CD4-positive, alpha-beta T cell treated with Interleukin-4 for 4 hours (primary cell): Measurements from ENCODE around the gene RDH5.

ENCODE experiments used
- DNase-seq: peaks from one replicate; pipeline ENCODE4 v3.0.0-alpha.2; 2020

The RDH5 gene

GRCh38 chr12:55720071-55720564, at the start of gene RDH5:
TSS of gene RDH5 (plus strand) at chr12:55720393. CDS start at chr12:55721185, 792 bp downstream.
- no peak for DNase-seq

DNA sequence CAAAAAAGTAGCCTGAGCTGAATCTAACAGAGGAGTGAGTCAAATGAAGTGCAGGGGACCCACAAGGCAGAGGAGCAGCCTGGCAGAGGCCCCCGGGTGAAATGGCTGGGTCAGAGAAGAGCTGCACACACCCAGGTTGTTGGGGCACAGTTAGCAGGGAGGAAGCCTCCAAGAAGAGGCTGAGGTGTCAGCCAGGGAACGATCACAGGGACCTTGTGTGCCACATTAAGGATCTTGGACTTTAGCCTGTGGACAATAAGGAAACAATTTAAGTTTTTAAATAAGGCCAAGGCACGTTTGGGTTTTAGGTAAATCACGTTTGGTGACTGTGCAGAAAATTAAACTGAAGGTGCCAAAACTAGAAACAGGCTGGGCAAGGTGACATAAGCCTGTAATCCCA, 48.4 kb upstream of the RDH5 start:
- DNase-seq, result no peak

GRCh38 chr12:55673638-55674037, 46.6 kb upstream of the RDH5 start:
- no peak for DNase-seq

DNA sequence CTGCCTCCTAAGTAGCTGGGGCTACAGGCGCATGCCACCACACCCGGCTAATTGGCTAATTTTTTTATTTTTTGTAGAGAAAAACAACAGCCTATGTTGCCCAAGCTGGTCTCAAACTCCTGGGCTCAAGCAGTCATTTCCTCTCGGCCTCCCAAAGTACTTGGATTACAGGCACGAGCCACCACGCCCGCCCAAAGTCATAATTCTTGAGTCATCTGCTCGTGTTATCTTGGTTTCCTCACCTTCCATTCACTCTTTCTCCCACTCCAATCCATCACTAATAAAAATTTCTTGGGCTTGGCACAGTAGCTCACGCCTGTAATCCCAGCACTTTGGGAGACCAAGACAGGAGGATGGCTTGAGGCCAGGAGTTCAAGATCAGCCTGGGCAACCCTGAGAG, 44.5 kb upstream of the RDH5 start:
- no peak for DNase-seq

DNA sequence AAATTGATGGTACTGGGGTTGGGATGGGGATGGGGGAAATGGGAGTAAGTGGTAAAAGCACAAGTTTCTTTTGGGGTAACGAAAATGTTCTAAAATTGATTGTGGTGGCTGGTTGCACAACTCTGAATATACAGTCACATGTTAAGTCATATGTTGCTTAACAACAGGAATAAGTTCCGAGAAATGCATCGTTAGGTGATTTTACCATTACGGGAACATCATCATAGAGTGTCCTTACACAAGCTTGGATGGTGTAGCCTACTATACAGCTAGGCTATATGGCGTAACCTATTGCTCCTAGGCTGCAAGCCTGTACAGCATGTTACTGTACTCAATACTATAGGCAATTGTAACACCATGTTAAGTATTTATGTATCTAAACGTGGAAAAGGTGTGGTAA, 43.5 kb upstream of the RDH5 start:
- DNase-seq, result no peak

DNA sequence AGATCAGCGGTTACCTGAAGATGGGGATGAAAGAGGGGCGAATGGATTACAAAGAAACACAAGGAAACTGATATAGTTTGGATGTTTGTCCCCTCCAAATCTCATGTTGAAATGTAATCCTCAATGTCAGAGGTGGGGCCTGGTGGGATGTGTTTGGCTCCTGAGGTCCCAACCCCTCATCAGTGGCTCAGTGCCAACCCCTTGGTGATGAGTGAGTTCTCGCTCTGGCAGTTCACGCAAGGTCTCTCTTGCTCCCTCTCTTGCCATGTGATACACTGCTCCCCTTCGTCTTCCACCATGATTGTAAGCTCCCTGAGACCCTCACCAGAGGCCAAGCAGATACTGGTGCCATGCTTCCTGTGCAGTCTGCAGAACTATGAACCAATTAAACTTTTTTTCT, 40.5 kb upstream of the RDH5 start:
- no peak for DNase-seq

- no peak for DNase-seq
These were observed 38.8 kb upstream of the RDH5 start for GRCh38 chr12:55681142-55682077.

DNA sequence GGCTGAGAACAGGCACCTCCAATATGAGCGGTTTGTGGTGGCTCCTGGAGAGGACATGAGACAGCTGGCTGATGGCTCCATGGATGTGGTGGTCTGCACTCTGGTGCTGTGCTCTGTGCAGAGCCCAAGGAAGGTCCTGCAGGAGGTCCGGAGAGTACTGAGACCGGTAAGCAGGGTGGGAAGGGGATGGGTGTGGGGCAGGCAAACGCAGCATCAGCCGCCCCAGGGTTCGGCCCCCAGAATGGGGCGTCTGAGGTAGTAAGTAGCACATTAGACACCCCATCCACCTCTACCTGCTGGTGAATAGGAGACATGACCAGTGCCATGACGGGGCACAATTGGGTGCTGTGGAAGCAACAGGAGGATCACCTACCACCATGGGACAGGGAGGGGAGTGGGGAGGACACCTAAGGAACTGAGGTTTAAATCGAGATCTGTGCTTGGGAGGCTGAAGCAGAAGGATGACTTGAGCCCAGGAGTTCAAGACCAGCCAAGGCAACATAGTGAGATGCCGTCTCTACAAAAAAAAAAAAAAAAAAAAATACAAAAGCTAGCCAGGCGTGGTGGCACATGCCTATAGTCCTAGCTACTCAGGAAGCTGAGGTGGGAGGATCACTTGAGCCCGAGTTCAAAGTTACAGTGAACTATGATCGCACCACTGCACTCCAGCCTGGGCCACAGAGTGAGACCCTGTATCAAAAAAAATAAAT, 38.0 kb upstream of the RDH5 start:
- no peak for DNase-seq

DNA sequence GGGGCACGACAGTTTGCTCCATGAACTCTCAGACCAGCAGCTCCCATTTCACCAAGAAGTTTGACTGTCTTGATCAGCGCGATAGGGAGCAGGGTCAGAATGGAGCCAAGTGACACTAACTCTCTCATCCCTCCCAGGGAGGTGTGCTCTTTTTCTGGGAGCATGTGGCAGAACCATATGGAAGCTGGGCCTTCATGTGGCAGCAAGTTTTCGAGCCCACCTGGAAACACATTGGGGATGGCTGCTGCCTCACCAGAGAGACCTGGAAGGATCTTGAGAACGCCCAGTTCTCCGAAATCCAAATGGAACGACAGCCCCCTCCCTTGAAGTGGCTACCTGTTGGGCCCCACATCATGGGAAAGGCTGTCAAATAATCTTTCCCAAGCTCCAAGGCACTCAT, 36.5 kb upstream of the RDH5 start:
- DNase-seq, result no peak

DNA sequence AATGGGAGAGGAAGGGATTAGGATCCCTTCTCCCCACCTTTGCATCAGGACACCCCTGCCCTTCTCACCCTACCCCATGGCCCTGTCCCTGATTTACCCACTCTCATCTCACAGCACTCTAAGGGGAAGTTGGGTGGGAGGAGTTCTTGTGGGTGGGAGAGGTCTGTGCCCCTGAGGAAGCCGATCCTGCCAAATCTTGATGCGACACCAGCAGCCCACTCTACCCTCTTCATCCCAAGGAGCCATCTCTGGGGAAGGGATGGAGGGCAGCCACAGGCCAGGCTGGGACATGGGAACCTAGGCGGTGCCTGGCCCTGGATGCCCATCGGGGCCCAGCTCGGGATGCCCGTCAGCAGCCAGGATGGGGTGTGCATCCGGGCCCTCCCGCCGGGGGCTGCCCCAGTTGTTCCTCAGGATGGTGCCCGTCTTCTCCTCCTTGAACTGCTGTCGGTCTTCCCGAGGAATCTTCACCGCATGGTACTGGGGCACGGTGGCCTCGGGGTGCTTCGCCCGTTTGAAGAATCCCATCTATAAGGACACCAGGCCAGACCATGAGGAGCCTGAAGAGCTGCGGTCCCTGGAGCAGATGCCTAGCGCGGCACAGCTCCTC, 35.3 kb upstream of the RDH5 start:
- no peak for DNase-seq

- no peak for DNase-seq
These were observed 34.5 kb upstream of the RDH5 start for GRCh38 chr12:55685671-55686070.

DNA sequence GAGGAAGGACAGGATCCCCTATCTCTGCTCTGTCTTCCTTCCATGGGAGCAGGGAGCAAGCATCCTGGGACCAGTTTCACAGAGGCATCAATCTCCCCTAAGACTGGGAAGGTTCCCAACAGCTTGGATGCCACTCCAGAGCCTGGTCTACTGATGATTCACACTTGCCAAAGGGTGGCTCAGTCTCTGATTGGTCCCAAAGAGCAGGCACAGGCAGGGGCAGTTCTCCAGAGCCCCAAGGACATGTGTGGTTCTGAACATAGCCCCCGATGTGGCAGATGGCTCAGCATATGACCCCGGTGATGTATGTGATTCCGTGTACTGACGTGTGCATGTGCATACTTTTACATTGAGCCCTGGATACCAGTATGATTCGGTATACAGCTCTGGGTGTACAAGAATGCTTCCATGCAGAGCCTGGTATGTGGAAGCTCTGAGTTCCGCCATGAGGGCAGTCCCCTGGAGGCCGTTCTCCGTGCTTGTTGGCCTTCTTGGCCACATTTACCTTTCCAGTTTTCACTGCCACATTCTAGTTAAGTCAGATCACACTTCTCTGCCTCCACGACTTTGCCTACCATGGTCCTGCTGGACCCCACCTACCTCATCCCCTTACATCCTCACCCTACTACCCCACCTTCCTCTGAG, 33.7 kb upstream of the RDH5 start:
- no peak for DNase-seq

- no peak for DNase-seq
These were observed 32.4 kb upstream of the RDH5 start for GRCh38 chr12:55687746-55688145.

- no peak for DNase-seq
These were observed 31.2 kb upstream of the RDH5 start for GRCh38 chr12:55688716-55689655.

DNA sequence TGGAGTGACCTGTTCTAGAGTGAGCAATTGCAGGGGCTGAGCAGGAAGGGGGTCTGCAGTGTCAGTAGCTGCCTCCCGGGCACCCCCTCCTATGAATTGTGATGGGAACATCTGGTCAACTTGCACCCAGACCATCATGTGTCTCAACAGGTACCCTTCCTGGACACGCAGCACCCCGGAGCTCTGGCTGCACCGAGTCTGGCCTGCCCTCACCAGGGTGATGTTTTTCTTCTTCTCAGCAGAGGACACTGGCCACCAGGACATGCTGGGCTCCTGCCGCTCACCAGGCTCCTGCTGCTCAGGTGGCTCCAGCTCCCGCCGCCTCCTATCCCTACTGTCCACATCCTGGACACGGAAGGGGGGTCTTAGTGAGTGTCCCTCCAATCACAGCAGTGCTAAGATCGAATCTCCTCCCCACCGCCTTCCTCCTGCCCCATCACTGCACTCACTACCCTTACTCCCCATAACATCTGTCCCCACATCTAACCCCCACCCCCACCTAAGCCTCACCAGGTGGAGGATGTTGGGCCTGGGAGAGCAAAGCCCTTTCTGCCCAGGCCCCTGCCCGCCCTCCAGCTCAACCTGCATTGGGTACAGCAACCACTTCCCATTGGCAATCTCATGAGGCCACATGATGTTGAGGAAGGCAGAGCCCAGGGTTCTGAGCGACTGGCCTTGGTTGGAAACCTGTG, 27.4 kb upstream of the RDH5 start:
- no peak for DNase-seq

GRCh38 chr12:55693323-55694187, 26.6 kb upstream of the RDH5 start:
- DNase-seq, result no peak

DNA sequence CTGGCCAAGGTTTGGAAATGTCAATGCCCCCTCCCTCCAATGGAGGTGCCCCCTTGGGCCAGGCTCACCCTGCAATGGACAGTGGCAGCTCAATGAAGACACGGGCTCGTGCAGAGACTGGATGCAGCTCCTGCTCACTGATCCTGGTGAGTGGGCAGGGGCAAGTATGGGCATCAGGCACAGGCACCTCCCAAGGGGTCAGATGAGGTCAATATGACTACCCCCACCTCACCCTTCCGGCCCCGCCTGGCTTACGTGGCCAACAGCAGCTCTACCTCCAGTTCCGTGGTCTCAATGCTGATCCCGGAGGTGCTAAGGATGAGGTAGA, 26.0 kb upstream of the RDH5 start:
- no peak for DNase-seq

DNA sequence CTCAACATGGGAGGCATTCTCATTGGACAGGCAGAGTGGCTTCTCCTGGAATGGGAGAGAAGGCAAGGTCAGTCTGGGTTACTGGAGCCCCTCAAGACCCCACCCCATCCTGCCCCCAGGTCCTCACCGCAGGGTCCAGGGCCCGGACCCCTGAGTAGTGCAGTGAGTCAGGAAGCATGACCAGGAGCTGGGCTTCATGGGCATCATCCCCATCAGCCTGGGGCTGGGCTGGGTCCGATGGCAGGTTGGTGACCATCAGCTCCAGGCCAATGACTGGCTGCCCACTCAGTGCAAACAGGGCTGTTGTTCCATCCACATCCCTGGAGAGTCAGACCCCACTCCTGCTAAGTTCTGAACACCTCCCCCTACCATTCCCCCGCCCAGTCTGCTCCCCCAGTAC, 25.5 kb upstream of the RDH5 start:
- DNase-seq, result no peak

- no peak for DNase-seq
These were observed 24.8 kb upstream of the RDH5 start for GRCh38 chr12:55695349-55695748.

GRCh38 chr12:55696141-55696540, 24.1 kb upstream of the RDH5 start:
- DNase-seq, result no peak
